Measurements from ENCODE around the gene KNOP1. TPM values are rescaled to one million over a fixed set of nuclear protein-coding genes. Genes with fewer than 3 reads are reported as not detected.

The KNOP1 gene
- total and polyA plus RNA-seq, 2 of the 13 experiments (the other 11 are each of a cell fraction or from before 2014, with no cell fraction given) = 21.2 to 57.5 TPM

DNA sequence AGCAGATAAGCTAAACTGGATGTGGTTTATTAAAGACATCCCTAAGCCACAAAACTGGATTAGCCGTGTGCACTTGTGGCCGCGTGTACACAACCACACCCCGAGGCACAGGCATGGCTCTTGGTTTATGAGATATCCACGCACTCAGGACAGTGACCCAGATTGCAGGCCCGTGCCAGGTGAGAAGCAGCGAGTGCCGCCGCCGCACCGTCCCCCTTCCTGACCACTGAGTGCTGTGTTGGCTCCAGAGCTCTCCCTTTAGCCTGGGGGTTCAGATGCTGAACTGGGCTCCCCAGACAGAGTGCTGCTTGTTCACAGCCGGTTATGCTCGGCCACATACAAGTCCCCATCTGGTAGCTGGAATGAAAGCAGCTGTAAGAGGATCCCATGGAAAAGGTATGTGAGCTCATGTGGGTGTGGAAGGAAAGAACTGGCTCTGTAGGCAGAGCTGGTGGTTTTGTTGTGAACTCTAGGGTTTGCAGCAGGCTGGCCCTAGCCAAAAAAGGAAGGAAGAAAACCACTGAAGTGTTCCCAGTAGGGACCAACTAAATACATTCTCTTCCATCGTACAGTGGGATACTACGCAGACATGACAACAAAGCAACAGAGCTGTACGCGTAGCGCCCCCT lies 29.5 kb downstream of the KNOP1 start:
- intact Hi-C loops (cut with micrococcal nuclease; ENCODE audit: unreplicated experiment) (no loop called here), in situ Hi-C loops (cut with HindIII; ENCODE audit: extremely low pct_ligation_motif_present, low pct_unique_long_range_greater_than_20kb) (no loop called here)
- FAIRE-seq (no peak), DNase-seq (ENCODE audit: low spot score) (no peak), ATAC-seq (no peak; the same call in 2 of the 3 replicates)
- no peak overlapping the region for H3K4me2 ChIP-seq (ENCODE audit: low read depth, low read length)
- POLR2A ChIA-PET = interaction anchor here (0.9 kb wide), 1 partner anchor 22 kb away, joined by 3 read pairs; no protein-coding TSS in a partner anchor
- H3K9me3 ChIP-seq (ENCODE audit: low read length) = no peaks in the 10 kb centered on the region
- no peaks in the 10 kb centered on the region for H3K79me2 ChIP-seq (ENCODE audit: insufficient read depth, low read length)
- H3K27ac ChIP-seq (ENCODE audit: extremely low read length, insufficient read depth, low read length) = no peak overlapping the region
- no peaks in the 10 kb centered on the region for H3K27me3 ChIP-seq (ENCODE audit: control insufficient read depth in 1 of 2, insufficient read depth in 2 of 2, low read length in 2 of 2)
- H3K36me3 ChIP-seq (replicated peaks in 1 of 2; ENCODE audit: control insufficient read depth in 1 of 2, insufficient read depth in 2 of 2, low read length in 2 of 2) = no peaks in the 10 kb centered on the region
- CTCF ChIA-PET (ENCODE audit: low intra/inter-chr PET ratio, low total read pairs) = no interaction called here
- H2AFZ ChIP-seq (ENCODE audit: low read length) = no peak overlapping the region
- no peaks in the 10 kb centered on the region for H4K20me1 ChIP-seq (ENCODE audit: insufficient read depth, low read length)
- 93% methylated on average over 18 of the region's 18 CpGs for WGBS (ENCODE audit: low lambda C conversion rate)
- H3K4me1 ChIP-seq (ENCODE audit: insufficient read depth, low read length) = no peaks in the 10 kb centered on the region
- H3K9ac ChIP-seq (ENCODE audit: insufficient read depth, low read depth, low read length) = no peak overlapping the region
- BruUV-seq (replicated peaks) = no TSS peak
- TF ChIP-seq RXRA (CRISPR knock-in tag; IDR thresholded peaks at IDR 0.05) (no peak), MBD4 (IDR thresholded peaks at IDR 0.05; ENCODE audit: borderline replicate concordance, low read length) (no peak), ONECUT2 (CRISPR knock-in tag; IDR thresholded peaks at IDR 0.05) (no peak), THAP11 (CRISPR knock-in tag; IDR thresholded peaks at IDR 0.05) (no peak), KDM4B (CRISPR knock-in tag; IDR thresholded peaks at IDR 0.05) (no peak), ZNF724P (CRISPR knock-in tag; IDR thresholded peaks at IDR 0.05; ENCODE audit: borderline replicate concordance) (no peak), ZNF24 (IDR thresholded peaks at IDR 0.05) (no peak), SP5 (CRISPR knock-in tag; IDR thresholded peaks at IDR 0.05; ENCODE audit: borderline replicate concordance, low read depth) (no peak), NFE2L2 (IDR thresholded peaks at IDR 0.05; ENCODE audit: low read length) (no peak), MED1 (CRISPR knock-in tag; IDR thresholded peaks at IDR 0.05) (no peak), ZNF747 (CRISPR knock-in tag; IDR thresholded peaks at IDR 0.05; ENCODE audit: borderline replicate concordance) (no peak), ZFP62 (CRISPR knock-in tag; IDR thresholded peaks at IDR 0.05) (no peak), SNAPC2 (CRISPR knock-in tag; IDR thresholded peaks at IDR 0.05) (no peak), ZBTB8A (CRISPR knock-in tag; IDR thresholded peaks at IDR 0.05; ENCODE audit: borderline replicate concordance, low read depth) (no peak)
- TF ChIP-seq, protein P1, sequence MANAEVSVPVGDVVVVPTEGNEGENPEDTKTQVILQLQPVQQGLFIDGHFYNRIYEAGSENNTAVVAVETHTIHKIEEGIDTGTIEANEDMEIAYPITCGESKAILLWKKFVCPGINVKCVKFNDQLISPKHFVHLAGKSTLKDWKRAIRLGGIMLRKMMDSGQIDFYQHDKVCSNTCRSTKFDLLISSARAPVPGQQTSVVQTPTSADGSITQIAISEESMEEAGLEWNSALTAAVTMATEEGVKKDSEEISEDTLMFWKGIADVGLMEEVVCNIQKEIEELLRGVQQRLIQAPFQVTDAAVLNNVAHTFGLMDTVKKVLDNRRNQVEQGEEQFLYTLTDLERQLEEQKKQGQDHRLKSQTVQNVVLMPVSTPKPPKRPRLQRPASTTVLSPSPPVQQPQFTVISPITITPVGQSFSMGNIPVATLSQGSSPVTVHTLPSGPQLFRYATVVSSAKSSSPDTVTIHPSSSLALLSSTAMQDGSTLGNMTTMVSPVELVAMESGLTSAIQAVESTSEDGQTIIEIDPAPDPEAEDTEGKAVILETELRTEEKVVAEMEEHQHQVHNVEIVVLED (CRISPR knock-in tag; IDR thresholded peaks at IDR 0.05; ENCODE audit: borderline replicate concordance) = no peak
- TF ChIP-seq, protein P2, sequence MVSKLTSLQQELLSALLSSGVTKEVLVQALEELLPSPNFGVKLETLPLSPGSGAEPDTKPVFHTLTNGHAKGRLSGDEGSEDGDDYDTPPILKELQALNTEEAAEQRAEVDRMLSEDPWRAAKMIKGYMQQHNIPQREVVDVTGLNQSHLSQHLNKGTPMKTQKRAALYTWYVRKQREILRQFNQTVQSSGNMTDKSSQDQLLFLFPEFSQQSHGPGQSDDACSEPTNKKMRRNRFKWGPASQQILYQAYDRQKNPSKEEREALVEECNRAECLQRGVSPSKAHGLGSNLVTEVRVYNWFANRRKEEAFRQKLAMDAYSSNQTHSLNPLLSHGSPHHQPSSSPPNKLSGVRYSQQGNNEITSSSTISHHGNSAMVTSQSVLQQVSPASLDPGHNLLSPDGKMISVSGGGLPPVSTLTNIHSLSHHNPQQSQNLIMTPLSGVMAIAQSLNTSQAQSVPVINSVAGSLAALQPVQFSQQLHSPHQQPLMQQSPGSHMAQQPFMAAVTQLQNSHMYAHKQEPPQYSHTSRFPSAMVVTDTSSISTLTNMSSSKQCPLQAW (CRISPR knock-in tag; IDR thresholded peaks at IDR 0.05) = no peak
- TF ChIP-seq, protein P3, sequence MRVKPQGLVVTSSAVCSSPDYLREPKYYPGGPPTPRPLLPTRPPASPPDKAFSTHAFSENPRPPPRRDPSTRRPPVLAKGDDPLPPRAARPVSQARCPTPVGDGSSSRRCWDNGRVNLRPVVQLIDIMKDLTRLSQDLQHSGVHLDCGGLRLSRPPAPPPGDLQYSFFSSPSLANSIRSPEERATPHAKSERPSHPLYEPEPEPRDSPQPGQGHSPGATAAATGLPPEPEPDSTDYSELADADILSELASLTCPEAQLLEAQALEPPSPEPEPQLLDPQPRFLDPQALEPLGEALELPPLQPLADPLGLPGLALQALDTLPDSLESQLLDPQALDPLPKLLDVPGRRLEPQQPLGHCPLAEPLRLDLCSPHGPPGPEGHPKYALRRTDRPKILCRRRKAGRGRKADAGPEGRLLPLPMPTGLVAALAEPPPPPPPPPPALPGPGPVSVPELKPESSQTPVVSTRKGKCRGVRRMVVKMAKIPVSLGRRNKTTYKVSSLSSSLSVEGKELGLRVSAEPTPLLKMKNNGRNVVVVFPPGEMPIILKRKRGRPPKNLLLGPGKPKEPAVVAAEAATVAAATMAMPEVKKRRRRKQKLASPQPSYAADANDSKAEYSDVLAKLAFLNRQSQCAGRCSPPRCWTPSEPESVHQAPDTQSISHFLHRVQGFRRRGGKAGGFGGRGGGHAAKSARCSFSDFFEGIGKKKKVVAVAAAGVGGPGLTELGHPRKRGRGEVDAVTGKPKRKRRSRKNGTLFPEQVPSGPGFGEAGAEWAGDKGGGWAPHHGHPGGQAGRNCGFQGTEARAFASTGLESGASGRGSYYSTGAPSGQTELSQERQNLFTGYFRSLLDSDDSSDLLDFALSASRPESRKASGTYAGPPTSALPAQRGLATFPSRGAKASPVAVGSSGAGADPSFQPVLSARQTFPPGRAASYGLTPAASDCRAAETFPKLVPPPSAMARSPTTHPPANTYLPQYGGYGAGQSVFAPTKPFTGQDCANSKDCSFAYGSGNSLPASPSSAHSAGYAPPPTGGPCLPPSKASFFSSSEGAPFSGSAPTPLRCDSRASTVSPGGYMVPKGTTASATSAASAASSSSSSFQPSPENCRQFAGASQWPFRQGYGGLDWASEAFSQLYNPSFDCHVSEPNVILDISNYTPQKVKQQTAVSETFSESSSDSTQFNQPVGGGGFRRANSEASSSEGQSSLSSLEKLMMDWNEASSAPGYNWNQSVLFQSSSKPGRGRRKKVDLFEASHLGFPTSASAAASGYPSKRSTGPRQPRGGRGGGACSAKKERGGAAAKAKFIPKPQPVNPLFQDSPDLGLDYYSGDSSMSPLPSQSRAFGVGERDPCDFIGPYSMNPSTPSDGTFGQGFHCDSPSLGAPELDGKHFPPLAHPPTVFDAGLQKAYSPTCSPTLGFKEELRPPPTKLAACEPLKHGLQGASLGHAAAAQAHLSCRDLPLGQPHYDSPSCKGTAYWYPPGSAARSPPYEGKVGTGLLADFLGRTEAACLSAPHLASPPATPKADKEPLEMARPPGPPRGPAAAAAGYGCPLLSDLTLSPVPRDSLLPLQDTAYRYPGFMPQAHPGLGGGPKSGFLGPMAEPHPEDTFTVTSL (CRISPR knock-in tag; IDR thresholded peaks at IDR 0.05; ENCODE audit: borderline replicate concordance) = no peak
- H3K4me3 ChIP-seq (replicated peaks in 1 of 3; ENCODE audit: insufficient read depth in 1 of 3, low read depth in 2 of 3, low read length in 3 of 3) = no peak overlapping the region

Measured in HepG2 (cell line).